GM23338 (cell line): ENCODE data around the gene DDX24. TPM values are rescaled to one million over a fixed set of nuclear protein-coding genes. Genes with fewer than 3 reads are reported as not detected.

Experiments
- ATAC-seq: fragments of 200-7000 bp; cut with Tn5 transposase; 3 replicates; pipeline ENCODE4 v1.9.1; 2020
- DNase-seq: peaks from one replicate; pipeline ENCODE4 v3.0.0-alpha.2; 2015; ENCODE audit warnings: low spot score
- H2AFZ ChIP-seq: fragments of 200-600 bp; sonication (generic); 2 replicates; pipeline ENCODE4 v1.8.0; 2016; ENCODE audit warnings: antibody characterized with exemption, mild to moderate bottlenecking, moderate library complexity
- H3F3A ChIP-seq: fragments of 200-600 bp; sonication (generic); replicated peaks from 2 replicates; pipeline ENCODE4 v1.8.0; 2017; ENCODE audit warnings: antibody characterized with exemption, mixed run types, low read depth
- H3K27ac ChIP-seq: fragments of 200-600 bp; sonication (generic); 2 replicates; pipeline ENCODE4 v1.6.1; 2016; ENCODE audit warnings: low read depth
- H3K27me3 ChIP-seq: fragments of 200-600 bp; sonication (generic); 2 replicates; pipeline ENCODE4 v1.8.0; 2016; ENCODE audit warnings: mild to moderate bottlenecking, mixed run types, moderate library complexity; ENCODE audit not compliant: insufficient read depth
- H3K36me3 ChIP-seq: fragments of 200-600 bp; sonication (generic); 2 replicates; pipeline ENCODE4 v1.8.0; 2016; ENCODE audit warnings: mild to moderate bottlenecking; ENCODE audit not compliant: insufficient read depth
- H3K4me1 ChIP-seq: fragments of 200-600 bp; sonication (generic); 2 replicates; pipeline ENCODE4 v1.8.0; 2016; ENCODE audit warnings: mild to moderate bottlenecking, moderate library complexity; ENCODE audit not compliant: insufficient read depth
- H3K4me2 ChIP-seq: fragments of 200-600 bp; sonication (generic); 2 replicates; pipeline ENCODE4 v1.7.1; 2017; ENCODE audit warnings: mixed run types
- H3K4me3 ChIP-seq: fragments of 200-600 bp; sonication (generic); 2 replicates; pipeline ENCODE4 v1.6.1; 2016; ENCODE audit warnings: mixed run types
- H3K79me2 ChIP-seq: fragments of 200-600 bp; sonication (generic); replicated peaks from 2 replicates; pipeline ENCODE4 v1.8.0; 2017; ENCODE audit warnings: mild to moderate bottlenecking; ENCODE audit not compliant: insufficient read depth
- H3K9me2 ChIP-seq: fragments of 200-600 bp; sonication (generic); 2 replicates; pipeline ENCODE4 v1.8.0; 2017; ENCODE audit not compliant: insufficient read depth
- H4K20me1 ChIP-seq: fragments of 200-600 bp; sonication (generic); replicated peaks from 2 replicates; pipeline ENCODE4 v1.8.0; 2017; ENCODE audit warnings: mild to moderate bottlenecking; ENCODE audit not compliant: insufficient read depth
- H3K27ac Mint-ChIP-seq: 2 replicates; pipeline ENCODE4 v1.8.0; 2020; ENCODE audit warnings: inconsistent platforms, mild to moderate bottlenecking, moderate library complexity, mixed read lengths
- H3K27me3 Mint-ChIP-seq: 3 replicates; pipeline ENCODE4 v1.8.0; 2022; ENCODE audit warnings: low read depth, mild to moderate bottlenecking, moderate library complexity, mixed read lengths, inconsistent platforms; ENCODE audit not compliant: insufficient read depth, poor library complexity
- H3K36me3 Mint-ChIP-seq: 3 replicates; pipeline ENCODE4 v1.8.0; 2021; ENCODE audit warnings: low read depth, mild to moderate bottlenecking, inconsistent platforms, moderate library complexity, mixed read lengths
- H3K4me1 Mint-ChIP-seq: 3 replicates; pipeline ENCODE4 v1.8.0; 2020; ENCODE audit warnings: mild to moderate bottlenecking, inconsistent platforms, mixed read lengths
- H3K4me3 Mint-ChIP-seq: 3 replicates; pipeline ENCODE4 v1.8.0; 2021; ENCODE audit warnings: moderate library complexity, mild to moderate bottlenecking, inconsistent platforms, mixed read lengths
- H3K9me3 Mint-ChIP-seq: 3 replicates; pipeline ENCODE4 v1.8.0; 2020; ENCODE audit warnings: moderate library complexity, mild to moderate bottlenecking, inconsistent platforms, mixed read lengths
- CREB1 ChIP-seq: fragments of 250-450 bp; sonication (Bioruptor Pico); IDR thresholded peaks from 2 replicates; pipeline ENCODE4 v1.5.0; 2020; ENCODE audit warnings: low read depth, mild to moderate bottlenecking, moderate library complexity
- EZH2 ChIP-seq: fragments of 200-600 bp; sonication (generic); IDR thresholded peaks from one replicate; pipeline ENCODE4 v1.8.0; 2017; ENCODE audit warnings: antibody characterized with exemption, mild to moderate bottlenecking, low read depth; ENCODE audit not compliant: unreplicated experiment
- EZH2phosphoT487 ChIP-seq: fragments of 200-600 bp; sonication (generic); IDR thresholded peaks from one replicate; pipeline ENCODE4 v1.8.1; 2018; ENCODE audit warnings: antibody characterized with exemption; ENCODE audit not compliant: unreplicated experiment
- JUNB ChIP-seq: IDR thresholded peaks from one replicate; pipeline ENCODE4 v1.6.1; 2016; ENCODE audit warnings: antibody characterized with exemption; ENCODE audit not compliant: unreplicated experiment
- NANOG ChIP-seq: IDR thresholded peaks from 2 replicates; pipeline ENCODE4 v1.6.1; 2016; ENCODE audit warnings: antibody characterized with exemption, borderline replicate concordance
- POLR2AphosphoS5 ChIP-seq: IDR thresholded peaks from 2 replicates; pipeline ENCODE4 v1.6.1; 2016; ENCODE audit warnings: antibody characterized with exemption, low read depth
- STAT1 ChIP-seq: IDR thresholded peaks from one replicate; pipeline ENCODE4 v1.6.1; 2016; ENCODE audit warnings: antibody characterized with exemption; ENCODE audit not compliant: unreplicated experiment
- ZNF114 ChIP-seq: fragments of 250-450 bp; sonication (Bioruptor Pico); IDR thresholded peaks from 2 replicates; pipeline ENCODE4 v1.5.0; 2020; ENCODE audit warnings: mild to moderate bottlenecking, moderate library complexity
- ZNF331 ChIP-seq: fragments of 250-450 bp; sonication (Bioruptor Pico); IDR thresholded peaks from 2 replicates; pipeline ENCODE4 v1.5.0; 2020; ENCODE audit warnings: low read depth, mild to moderate bottlenecking, moderate library complexity
- polyA plus RNA-seq: library from polyadenylated mRNA; unstranded; fragments of >200 nt; fragmentation: Nextera tagmentation; extraction: Ambion mirVana; gene quantifications from 2 replicates; pipeline ENCODE4 v1.2.1, GENCODE V29; 2016
- total RNA-seq: library from RNA; depleted of rRNA; stranded (reverse); fragments of >200 nt; shearing (Covaris generic); gene quantifications from 2 replicates; pipeline ENCODE4 v1.2.3, GENCODE V29; 2014
- TF ChIP-seq, protein P1 (sequence below), 2 experiments: fragments of 200-600 bp in 1 of 2; sonication (generic) in 1 of 2; conservative IDR thresholded peaks; 2 replicates each; pipeline versions ENCODE4 v1.5.1 to v1.6.1; 2016 to 2017; ENCODE audit warnings: antibody characterized with exemption in 2 of 2, low read depth in 2 of 2, mild to moderate bottlenecking in 2 of 2, moderate library complexity in 1 of 2
- TF ChIP-seq, protein P2 (sequence below): IDR thresholded peaks from 2 replicates; pipeline ENCODE4 v1.6.1; 2016; ENCODE audit warnings: antibody characterized with exemption
- TF ChIP-seq, protein P3 (sequence below): fragments of 250-450 bp; sonication (Bioruptor Pico); IDR thresholded peaks from 2 replicates; pipeline ENCODE4 v1.5.0; 2020; ENCODE audit warnings: mild to moderate bottlenecking, moderate library complexity
- TF ChIP-seq, protein P4 (sequence below): IDR thresholded peaks from one replicate; pipeline ENCODE4 v1.6.1; 2018; ENCODE audit warnings: antibody characterized with exemption; ENCODE audit not compliant: unreplicated experiment

The DDX24 gene
- total and polyA plus RNA-seq, 2 experiments from 2014 or later = 150 to 265 TPM

DNA sequence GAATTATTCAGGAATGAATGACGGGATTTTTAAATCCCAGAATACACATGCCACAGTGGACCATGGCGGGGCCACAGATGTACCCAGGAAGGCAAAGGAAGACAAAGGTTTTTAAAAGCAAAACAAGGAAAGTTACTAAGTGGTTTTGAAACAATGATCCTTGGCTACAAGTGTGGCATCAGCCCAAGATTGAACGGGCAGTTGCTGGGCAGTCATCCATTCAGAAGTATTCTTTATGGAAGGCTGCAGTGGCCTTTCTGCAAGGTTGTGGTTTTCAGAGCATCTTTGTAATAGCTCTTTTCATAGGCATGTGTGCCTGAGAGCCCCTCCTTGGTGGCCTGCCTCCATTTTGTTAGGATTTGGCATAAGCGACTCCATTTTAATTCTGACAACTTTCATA, 16.1 kb upstream of the DDX24 start:
- Histone ChIP-seq H3K27me3 (no peaks in the 10 kb centered on the region), H3K9me2 (no peaks in the 10 kb centered on the region), H3K27ac (no peak overlapping the region), H3K4me3 (no peak overlapping the region), H4K20me1 (no peaks in the 10 kb centered on the region), H3K4me2 (no peak overlapping the region), H3K79me2 (no peaks in the 10 kb centered on the region), H2AFZ (no peak overlapping the region), H3F3A (no peaks in the 10 kb centered on the region), H3K4me1 (no peaks in the 10 kb centered on the region), H3K36me3 (no peaks in the 10 kb centered on the region)
- Mint-ChIP-seq H3K4me1 (peaks cover 2% of the 10 kb centered on the region; the same call in 1 of the 3 replicates), H3K9me3 (no peaks in the 10 kb centered on the region; the same call in 2 of the 3 replicates), H3K36me3 (no peaks in the 10 kb centered on the region; the same call in 2 of the 3 replicates), H3K27me3 (peaks cover 4% of the 10 kb centered on the region), H3K27ac (no peak overlapping the region), H3K4me3 (no peak overlapping the region)
- ATAC-seq (no peak), DNase-seq (no peak)
- TF ChIP-seq JUNB (no peak), EZH2 (no peak), CREB1 (no peak), EZH2phosphoT487 (no peak), STAT1 (no peak), NANOG (no peak), POLR2AphosphoS5 (no peak), ZNF114 (CRISPR knock-in tag) (no peak), ZNF331 (CRISPR knock-in tag) (no peak)
- TF ChIP-seq, protein P1, sequence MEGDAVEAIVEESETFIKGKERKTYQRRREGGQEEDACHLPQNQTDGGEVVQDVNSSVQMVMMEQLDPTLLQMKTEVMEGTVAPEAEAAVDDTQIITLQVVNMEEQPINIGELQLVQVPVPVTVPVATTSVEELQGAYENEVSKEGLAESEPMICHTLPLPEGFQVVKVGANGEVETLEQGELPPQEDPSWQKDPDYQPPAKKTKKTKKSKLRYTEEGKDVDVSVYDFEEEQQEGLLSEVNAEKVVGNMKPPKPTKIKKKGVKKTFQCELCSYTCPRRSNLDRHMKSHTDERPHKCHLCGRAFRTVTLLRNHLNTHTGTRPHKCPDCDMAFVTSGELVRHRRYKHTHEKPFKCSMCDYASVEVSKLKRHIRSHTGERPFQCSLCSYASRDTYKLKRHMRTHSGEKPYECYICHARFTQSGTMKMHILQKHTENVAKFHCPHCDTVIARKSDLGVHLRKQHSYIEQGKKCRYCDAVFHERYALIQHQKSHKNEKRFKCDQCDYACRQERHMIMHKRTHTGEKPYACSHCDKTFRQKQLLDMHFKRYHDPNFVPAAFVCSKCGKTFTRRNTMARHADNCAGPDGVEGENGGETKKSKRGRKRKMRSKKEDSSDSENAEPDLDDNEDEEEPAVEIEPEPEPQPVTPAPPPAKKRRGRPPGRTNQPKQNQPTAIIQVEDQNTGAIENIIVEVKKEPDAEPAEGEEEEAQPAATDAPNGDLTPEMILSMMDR (conservative IDR thresholded peaks at IDR 0.05; ENCODE audit: low read depth in 2 of 2) = no peak
- TF ChIP-seq, protein P2, sequence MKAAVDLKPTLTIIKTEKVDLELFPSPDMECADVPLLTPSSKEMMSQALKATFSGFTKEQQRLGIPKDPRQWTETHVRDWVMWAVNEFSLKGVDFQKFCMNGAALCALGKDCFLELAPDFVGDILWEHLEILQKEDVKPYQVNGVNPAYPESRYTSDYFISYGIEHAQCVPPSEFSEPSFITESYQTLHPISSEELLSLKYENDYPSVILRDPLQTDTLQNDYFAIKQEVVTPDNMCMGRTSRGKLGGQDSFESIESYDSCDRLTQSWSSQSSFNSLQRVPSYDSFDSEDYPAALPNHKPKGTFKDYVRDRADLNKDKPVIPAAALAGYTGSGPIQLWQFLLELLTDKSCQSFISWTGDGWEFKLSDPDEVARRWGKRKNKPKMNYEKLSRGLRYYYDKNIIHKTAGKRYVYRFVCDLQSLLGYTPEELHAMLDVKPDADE = no peak
- TF ChIP-seq, protein P3, sequence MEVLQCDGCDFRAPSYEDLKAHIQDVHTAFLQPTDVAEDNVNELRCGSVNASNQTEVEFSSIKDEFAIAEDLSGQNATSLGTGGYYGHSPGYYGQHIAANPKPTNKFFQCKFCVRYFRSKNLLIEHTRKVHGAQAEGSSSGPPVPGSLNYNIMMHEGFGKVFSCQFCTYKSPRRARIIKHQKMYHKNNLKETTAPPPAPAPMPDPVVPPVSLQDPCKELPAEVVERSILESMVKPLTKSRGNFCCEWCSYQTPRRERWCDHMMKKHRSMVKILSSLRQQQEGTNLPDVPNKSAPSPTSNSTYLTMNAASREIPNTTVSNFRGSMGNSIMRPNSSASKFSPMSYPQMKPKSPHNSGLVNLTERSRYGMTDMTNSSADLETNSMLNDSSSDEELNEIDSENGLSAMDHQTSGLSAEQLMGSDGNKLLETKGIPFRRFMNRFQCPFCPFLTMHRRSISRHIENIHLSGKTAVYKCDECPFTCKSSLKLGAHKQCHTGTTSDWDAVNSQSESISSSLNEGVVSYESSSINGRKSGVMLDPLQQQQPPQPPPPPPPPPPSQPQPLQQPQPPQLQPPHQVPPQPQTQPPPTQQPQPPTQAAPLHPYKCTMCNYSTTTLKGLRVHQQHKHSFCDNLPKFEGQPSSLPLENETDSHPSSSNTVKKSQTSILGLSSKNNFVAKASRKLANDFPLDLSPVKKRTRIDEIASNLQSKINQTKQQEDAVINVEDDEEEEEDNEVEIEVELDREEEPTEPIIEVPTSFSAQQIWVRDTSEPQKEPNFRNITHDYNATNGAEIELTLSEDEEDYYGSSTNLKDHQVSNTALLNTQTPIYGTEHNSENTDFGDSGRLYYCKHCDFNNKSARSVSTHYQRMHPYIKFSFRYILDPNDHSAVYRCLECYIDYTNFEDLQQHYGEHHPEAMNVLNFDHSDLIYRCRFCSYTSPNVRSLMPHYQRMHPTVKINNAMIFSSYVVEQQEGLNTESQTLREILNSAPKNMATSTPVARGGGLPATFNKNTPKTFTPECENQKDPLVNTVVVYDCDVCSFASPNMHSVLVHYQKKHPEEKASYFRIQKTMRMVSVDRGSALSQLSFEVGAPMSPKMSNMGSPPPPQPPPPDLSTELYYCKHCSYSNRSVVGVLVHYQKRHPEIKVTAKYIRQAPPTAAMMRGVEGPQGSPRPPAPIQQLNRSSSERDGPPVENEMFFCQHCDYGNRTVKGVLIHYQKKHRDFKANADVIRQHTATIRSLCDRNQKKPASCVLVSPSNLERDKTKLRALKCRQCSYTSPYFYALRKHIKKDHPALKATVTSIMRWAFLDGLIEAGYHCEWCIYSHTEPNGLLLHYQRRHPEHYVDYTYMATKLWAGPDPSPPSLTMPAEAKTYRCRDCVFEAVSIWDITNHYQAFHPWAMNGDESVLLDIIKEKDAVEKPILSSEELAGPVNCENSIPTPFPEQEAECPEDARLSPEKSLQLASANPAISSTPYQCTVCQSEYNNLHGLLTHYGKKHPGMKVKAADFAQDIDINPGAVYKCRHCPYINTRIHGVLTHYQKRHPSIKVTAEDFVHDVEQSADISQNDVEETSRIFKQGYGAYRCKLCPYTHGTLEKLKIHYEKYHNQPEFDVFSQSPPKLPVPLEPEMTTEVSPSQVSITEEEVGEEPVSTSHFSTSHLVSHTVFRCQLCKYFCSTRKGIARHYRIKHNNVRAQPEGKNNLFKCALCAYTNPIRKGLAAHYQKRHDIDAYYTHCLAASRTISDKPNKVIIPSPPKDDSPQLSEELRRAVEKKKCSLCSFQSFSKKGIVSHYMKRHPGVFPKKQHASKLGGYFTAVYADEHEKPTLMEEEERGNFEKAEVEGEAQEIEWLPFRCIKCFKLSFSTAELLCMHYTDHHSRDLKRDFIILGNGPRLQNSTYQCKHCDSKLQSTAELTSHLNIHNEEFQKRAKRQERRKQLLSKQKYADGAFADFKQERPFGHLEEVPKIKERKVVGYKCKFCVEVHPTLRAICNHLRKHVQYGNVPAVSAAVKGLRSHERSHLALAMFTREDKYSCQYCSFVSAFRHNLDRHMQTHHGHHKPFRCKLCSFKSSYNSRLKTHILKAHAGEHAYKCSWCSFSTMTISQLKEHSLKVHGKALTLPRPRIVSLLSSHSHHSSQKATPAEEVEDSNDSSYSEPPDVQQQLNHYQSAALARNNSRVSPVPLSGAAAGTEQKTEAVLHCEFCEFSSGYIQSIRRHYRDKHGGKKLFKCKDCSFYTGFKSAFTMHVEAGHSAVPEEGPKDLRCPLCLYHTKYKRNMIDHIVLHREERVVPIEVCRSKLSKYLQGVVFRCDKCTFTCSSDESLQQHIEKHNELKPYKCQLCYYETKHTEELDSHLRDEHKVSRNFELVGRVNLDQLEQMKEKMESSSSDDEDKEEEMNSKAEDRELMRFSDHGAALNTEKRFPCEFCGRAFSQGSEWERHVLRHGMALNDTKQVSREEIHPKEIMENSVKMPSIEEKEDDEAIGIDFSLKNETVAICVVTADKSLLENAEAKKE (CRISPR knock-in tag) = no peak
- TF ChIP-seq, protein P4, sequence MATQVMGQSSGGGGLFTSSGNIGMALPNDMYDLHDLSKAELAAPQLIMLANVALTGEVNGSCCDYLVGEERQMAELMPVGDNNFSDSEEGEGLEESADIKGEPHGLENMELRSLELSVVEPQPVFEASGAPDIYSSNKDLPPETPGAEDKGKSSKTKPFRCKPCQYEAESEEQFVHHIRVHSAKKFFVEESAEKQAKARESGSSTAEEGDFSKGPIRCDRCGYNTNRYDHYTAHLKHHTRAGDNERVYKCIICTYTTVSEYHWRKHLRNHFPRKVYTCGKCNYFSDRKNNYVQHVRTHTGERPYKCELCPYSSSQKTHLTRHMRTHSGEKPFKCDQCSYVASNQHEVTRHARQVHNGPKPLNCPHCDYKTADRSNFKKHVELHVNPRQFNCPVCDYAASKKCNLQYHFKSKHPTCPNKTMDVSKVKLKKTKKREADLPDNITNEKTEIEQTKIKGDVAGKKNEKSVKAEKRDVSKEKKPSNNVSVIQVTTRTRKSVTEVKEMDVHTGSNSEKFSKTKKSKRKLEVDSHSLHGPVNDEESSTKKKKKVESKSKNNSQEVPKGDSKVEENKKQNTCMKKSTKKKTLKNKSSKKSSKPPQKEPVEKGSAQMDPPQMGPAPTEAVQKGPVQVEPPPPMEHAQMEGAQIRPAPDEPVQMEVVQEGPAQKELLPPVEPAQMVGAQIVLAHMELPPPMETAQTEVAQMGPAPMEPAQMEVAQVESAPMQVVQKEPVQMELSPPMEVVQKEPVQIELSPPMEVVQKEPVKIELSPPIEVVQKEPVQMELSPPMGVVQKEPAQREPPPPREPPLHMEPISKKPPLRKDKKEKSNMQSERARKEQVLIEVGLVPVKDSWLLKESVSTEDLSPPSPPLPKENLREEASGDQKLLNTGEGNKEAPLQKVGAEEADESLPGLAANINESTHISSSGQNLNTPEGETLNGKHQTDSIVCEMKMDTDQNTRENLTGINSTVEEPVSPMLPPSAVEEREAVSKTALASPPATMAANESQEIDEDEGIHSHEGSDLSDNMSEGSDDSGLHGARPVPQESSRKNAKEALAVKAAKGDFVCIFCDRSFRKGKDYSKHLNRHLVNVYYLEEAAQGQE = no peak
